Ectodermal cell (in vitro differentiated cells): ENCODE results near the gene VCL.
"Not testable (repeated sequence)": the region's sequence is repeated elsewhere in the genome, so short reads cannot be mapped to it uniquely, and the experiment has no call there.

ENCODE experiments used
- H3K27ac ChIP-seq: 2 replicates; pipeline ENCODE4 v1.7.0; 2013; ENCODE audit warnings: mild to moderate bottlenecking, low read depth, low read length; ENCODE audit not compliant: insufficient read depth, poor library complexity, severe bottlenecking
- H3K27me3 ChIP-seq: 2 replicates; pipeline ENCODE4 v1.7.0; 2013; ENCODE audit warnings: mild to moderate bottlenecking, low read length; ENCODE audit not compliant: insufficient read depth, control insufficient read depth, poor library complexity, severe bottlenecking
- H3K36me3 ChIP-seq: one replicate; pipeline ENCODE4 v1.7.0; 2013; ENCODE audit warnings: low read length; ENCODE audit not compliant: control insufficient read depth, insufficient read depth
- H3K4me1 ChIP-seq: one replicate; pipeline ENCODE4 v1.7.0; 2013; ENCODE audit warnings: low read length; ENCODE audit not compliant: control insufficient read depth, insufficient read depth
- H3K4me3 ChIP-seq: 2 replicates; pipeline ENCODE4 v1.7.0; 2013; ENCODE audit warnings: low read depth, low read length, control low read depth; ENCODE audit not compliant: insufficient read depth
- H3K9me3 ChIP-seq: 2 replicates; pipeline ENCODE4 v1.7.0; 2013; ENCODE audit warnings: mild to moderate bottlenecking, low read length, moderate library complexity; ENCODE audit not compliant: control insufficient read depth
- WGBS, 2 experiments: methylation state at CpG; one replicate each; pipeline ENCODE4 v1.1.7; 2013; ENCODE audit warnings: missing lambda C conversion rate in 2 of 2; 5-methylcytosine and 5-hydroxymethylcytosine counted together

Gene VCL

GRCh38 chr10:74008212-74008731 lies 10.4 kb downstream of the VCL start:
- H3K27me3 ChIP-seq = no peaks in the 10 kb centered on the region
- H3K36me3 ChIP-seq = no peaks in the 10 kb centered on the region
- peaks cover 2% of the 10 kb centered on the region for H3K4me1 ChIP-seq
- no peaks in the 10 kb centered on the region for H3K9me3 ChIP-seq
- no peak overlapping the region for H3K27ac ChIP-seq
- no peak overlapping the region for H3K4me3 ChIP-seq
- WGBS, 2 experiments = 92 to 100% methylated on average over 3 of the region's 3 CpGs

DNA sequence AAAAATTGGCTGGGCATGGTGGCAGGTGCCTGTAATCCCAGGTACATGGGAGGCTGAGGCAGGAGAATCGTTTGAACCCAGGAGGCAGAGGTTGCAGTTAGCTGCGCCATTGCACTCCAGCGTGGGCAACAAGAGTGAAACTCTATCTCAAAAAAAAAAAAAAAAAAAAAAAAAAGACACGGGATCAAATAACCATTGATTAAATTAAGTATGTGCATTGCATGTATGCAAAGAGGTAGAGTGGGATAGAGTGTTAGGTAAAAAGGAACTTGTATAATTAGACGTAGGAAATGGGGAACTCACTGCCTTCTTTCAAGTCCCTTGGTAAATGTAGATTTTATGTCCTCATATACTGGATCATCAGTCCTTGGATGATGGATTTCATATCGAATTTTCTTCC lies 13.1 kb downstream of the VCL start:
- Histone ChIP-seq H3K27ac (no peak overlapping the region), H3K9me3 (no peaks in the 10 kb centered on the region), H3K4me1 (peaks cover 2% of the 10 kb centered on the region), H3K36me3 (no peaks in the 10 kb centered on the region), H3K27me3 (no peaks in the 10 kb centered on the region), H3K4me3 (no peak overlapping the region)
- WGBS, 2 experiments = 94% methylated on average over 4 to 6 of the region's 6 CpGs

DNA sequence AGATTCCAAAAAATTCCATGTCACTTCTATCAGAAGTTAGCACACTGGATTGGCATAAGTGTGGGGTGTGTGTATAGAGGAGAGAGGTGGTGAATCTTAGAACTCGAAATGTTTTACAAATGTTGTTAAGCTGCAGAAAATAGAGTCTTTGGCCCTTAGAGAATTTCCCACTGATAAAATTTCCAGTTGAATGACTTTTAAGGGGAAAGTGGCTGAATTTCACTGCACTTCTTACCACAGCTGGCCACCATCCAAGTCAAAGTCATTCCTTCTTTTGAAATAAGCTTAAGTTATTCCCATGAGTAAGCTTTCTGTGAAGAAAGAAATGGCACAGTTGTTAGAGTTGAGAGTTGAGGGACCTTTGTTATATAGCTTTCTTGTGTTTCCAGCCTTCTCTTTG lies 13.9 kb downstream of the VCL start:
- H3K9me3 ChIP-seq = no peaks in the 10 kb centered on the region
- no peak overlapping the region for H3K27ac ChIP-seq
- H3K4me3 ChIP-seq = no peak overlapping the region
- WGBS, 2 experiments = 87 to 93% methylated on average over 1 of the region's 1 CpG
- no peaks in the 10 kb centered on the region for H3K27me3 ChIP-seq
- peaks cover 2% of the 10 kb centered on the region for H3K4me1 ChIP-seq
- H3K36me3 ChIP-seq = no peaks in the 10 kb centered on the region

GRCh38 chr10:74012480-74012879 lies 14.6 kb downstream of the VCL start:
- H3K4me3 ChIP-seq = no peak overlapping the region
- H3K36me3 ChIP-seq = no peaks in the 10 kb centered on the region
- H3K27me3 ChIP-seq = no peaks in the 10 kb centered on the region
- H3K27ac ChIP-seq = no peak overlapping the region
- H3K4me1 ChIP-seq = peaks cover 2% of the 10 kb centered on the region
- no peaks in the 10 kb centered on the region for H3K9me3 ChIP-seq
- WGBS, 2 experiments = 86 to 93% methylated on average over 2 of the region's 2 CpGs

GRCh38 chr10:74013004-74013403 lies 15.1 kb downstream of the VCL start:
- Histone ChIP-seq H3K36me3 (no peaks in the 10 kb centered on the region), H3K4me3 (no peak overlapping the region), H3K27ac (no peak overlapping the region), H3K4me1 (peaks cover 2% of the 10 kb centered on the region), H3K9me3 (no peaks in the 10 kb centered on the region), H3K27me3 (no peaks in the 10 kb centered on the region)
- WGBS, 2 experiments = 97 to 98% methylated on average over 1 of the region's 1 CpG

DNA sequence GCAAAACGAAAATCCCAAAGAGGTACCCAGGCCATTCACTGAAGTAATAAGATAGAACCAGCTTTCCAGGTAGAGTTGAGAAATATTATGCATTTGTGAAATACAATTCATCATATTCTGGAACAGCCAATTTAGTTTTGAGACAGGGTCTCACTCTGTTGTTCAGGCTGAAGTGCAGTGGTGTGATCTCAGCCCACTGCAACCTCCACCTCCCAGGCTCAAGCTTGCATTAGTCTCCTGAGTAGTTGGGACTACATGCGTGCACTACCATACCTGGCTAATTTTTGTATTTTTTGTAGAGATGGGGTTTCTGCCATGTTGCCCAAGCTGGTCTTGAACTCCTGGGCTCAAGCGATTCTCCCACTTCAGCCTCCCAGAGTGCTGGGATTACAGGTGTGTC lies 16.7 kb downstream of the VCL start:
- not testable (repeated sequence) for H3K27me3 ChIP-seq, H3K4me1 ChIP-seq, H3K27ac ChIP-seq, H3K36me3 ChIP-seq, H3K9me3 ChIP-seq, H3K4me3 ChIP-seq
- WGBS, 2 experiments = 86 to 96% methylated on average over 2 to 3 of the region's 3 CpGs

DNA sequence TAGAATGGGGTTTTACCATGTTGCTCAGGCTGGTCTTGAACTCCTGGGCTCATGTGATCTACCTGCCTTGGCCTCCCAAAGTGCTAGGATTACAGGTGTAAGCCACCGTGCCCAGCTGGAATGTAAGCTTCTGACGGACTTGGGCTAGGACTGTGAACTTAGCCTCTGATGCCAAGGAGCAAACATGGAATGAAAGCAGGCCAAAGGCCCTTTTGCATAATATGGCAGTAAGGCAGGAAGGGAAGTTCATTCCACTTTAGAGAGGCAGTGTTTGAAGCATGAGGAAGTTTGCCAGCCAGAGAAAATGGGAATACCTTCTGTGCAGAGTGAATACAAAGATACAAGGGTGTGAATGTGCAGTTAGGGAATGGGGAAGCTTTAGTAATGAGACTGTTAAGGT lies 20.3 kb downstream of the VCL start:
- no peaks in the 10 kb centered on the region for H3K36me3 ChIP-seq
- no peak overlapping the region for H3K4me3 ChIP-seq
- no peak overlapping the region for H3K27ac ChIP-seq
- H3K27me3 ChIP-seq = no peaks in the 10 kb centered on the region
- H3K4me1 ChIP-seq = no peaks in the 10 kb centered on the region
- WGBS, 2 experiments = 91 to 92% methylated on average over 2 of the region's 2 CpGs
- H3K9me3 ChIP-seq = no peaks in the 10 kb centered on the region

- Histone ChIP-seq H3K27me3 (no peaks in the 10 kb centered on the region), H3K4me1 (no peaks in the 10 kb centered on the region), H3K36me3 (no peaks in the 10 kb centered on the region), H3K9me3 (no peaks in the 10 kb centered on the region), H3K4me3 (no peak overlapping the region), H3K27ac (peak overlapping the region; percentile 50)
- WGBS, 2 experiments = 93% methylated on average over 1 to 4 of the region's 4 CpGs
Measured at GRCh38 chr10:74021248-74022055, 23.5 kb downstream of the VCL start.

- H3K27me3 ChIP-seq = no peaks in the 10 kb centered on the region
- no peaks in the 10 kb centered on the region for H3K9me3 ChIP-seq
- no peak overlapping the region for H3K27ac ChIP-seq
- no peaks in the 10 kb centered on the region for H3K4me1 ChIP-seq
- H3K36me3 ChIP-seq = no peaks in the 10 kb centered on the region
- 83 to 84% methylated on average over 4 to 5 of the region's 5 CpGs for WGBS, 2 experiments
- H3K4me3 ChIP-seq = no peak overlapping the region
Measured at GRCh38 chr10:74022926-74023629, 25.2 kb downstream of the VCL start.

DNA sequence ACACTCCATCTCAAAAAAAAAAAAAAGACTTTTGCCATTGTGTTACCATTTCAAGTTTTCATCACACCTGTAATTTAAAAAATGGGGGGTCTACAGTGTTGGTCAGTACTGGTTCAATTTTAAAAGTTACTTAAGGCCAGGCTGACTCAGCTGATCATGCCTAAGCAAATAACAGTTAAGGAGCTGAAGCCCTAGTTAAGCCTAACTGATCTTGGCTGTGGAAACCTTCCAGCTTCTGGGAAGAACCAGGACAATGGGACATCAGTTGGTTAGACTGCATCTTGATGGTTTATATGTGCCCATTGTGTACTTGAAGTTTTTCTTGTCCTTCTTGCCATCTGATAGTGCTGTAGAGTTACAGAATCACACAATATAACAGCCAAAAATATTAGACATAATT lies 26.7 kb downstream of the VCL start:
- H3K27ac ChIP-seq = no peak overlapping the region
- H3K36me3 ChIP-seq = no peaks in the 10 kb centered on the region
- H3K9me3 ChIP-seq = no peaks in the 10 kb centered on the region
- no peaks in the 10 kb centered on the region for H3K27me3 ChIP-seq
- H3K4me3 ChIP-seq = no peak overlapping the region
- H3K4me1 ChIP-seq = no peaks in the 10 kb centered on the region
